Cardiac muscle cell (in vitro differentiated cells and primary cell): ENCODE data around the gene AGBL5. TPM values are rescaled to one million over a fixed set of nuclear protein-coding genes. Genes with fewer than 3 reads are reported as not detected.

Experiments used
- DNase-seq, 2 donors: peaks; one replicate each; pipeline versions ENCODE4 v3.0.0 to v3.0.0-alpha.2; 2010 to 2017; ENCODE audit warnings: low read depth in 1 of 2, low spot score in 1 of 2
- H3K27ac ChIP-seq: fragments of 200-600 bp; sonication (generic); 2 replicates; pipeline ENCODE4 v1.5.1; 2016
- H3K27me3 ChIP-seq: fragments of 200-600 bp; sonication (generic); 2 replicates; pipeline ENCODE4 v1.6.0; 2016; ENCODE audit warnings: control low read depth
- H3K36me3 ChIP-seq: fragments of 200-600 bp; sonication (generic); 2 replicates; pipeline ENCODE4 v1.5.1; 2016; ENCODE audit warnings: control low read depth
- H3K4me1 ChIP-seq: fragments of 200-600 bp; sonication (generic); 2 replicates; pipeline ENCODE4 v1.8.1; 2017; ENCODE audit warnings: low read depth, mild to moderate bottlenecking, mixed run types
- H3K4me3 ChIP-seq: fragments of 200-600 bp; sonication (generic); 2 replicates; pipeline ENCODE4 v1.5.1; 2016; ENCODE audit warnings: mild to moderate bottlenecking
- H3K9me3 ChIP-seq: fragments of 200-600 bp; sonication (generic); 2 replicates; pipeline ENCODE4 v1.5.1; 2017; ENCODE audit warnings: low read depth, mild to moderate bottlenecking, control low read depth
- CTCF ChIP-seq: IDR thresholded peaks from 2 replicates; pipeline ENCODE4 v1.5.1; 2012; ENCODE audit warnings: low read depth, mild to moderate bottlenecking, low read length
- polyA plus RNA-seq: library from polyadenylated mRNA; unstranded; fragments of >200 nt; fragmentation: Nextera tagmentation; extraction: Ambion mirVana; gene quantifications from 2 replicates; pipeline ENCODE4 v1.2.1, GENCODE V29; 2016
- total RNA-seq: library from RNA; depleted of rRNA; stranded (reverse); fragments of >200 nt; gene quantifications from 2 replicates; pipeline ENCODE4 v1.2.3, GENCODE V29; 2016

Gene AGBL5
- total and polyA plus RNA-seq, 2 experiments from 2014 or later: 52.0 to 67.0 TPM

- H3K4me3 ChIP-seq: no peak overlapping the region
- peaks cover 11% of the 10 kb centered on the region for H3K4me1 ChIP-seq
- TF ChIP-seq CTCF: no peak
- no peaks in the 10 kb centered on the region for H3K27me3 ChIP-seq
- DNase-seq: no peak
- no peaks in the 10 kb centered on the region for H3K36me3 ChIP-seq
- no peaks in the 10 kb centered on the region for H3K9me3 ChIP-seq
- no peak overlapping the region for H3K27ac ChIP-seq
Measured at GRCh38 chr2:27091746-27092695, 40.6 kb downstream of the AGBL5 start.

- DNase-seq: no peak
- Histone ChIP-seq H3K36me3 (no peaks in the 10 kb centered on the region), H3K4me3 (no peak overlapping the region), H3K9me3 (no peaks in the 10 kb centered on the region), H3K4me1 (peaks cover 4% of the 10 kb centered on the region), H3K27ac (no peak overlapping the region), H3K27me3 (no peaks in the 10 kb centered on the region)
- no peak for TF ChIP-seq CTCF
Measured at GRCh38 chr2:27092696-27093429, 41.4 kb downstream of the AGBL5 start.

GRCh38 chr2:27093430-27094352 lies 42.2 kb downstream of the AGBL5 start:
- H3K36me3 ChIP-seq: no peaks in the 10 kb centered on the region
- no peaks in the 10 kb centered on the region for H3K9me3 ChIP-seq
- no peak overlapping the region for H3K4me3 ChIP-seq
- TF ChIP-seq CTCF: no peak
- H3K27ac ChIP-seq: no peak overlapping the region
- no peak for DNase-seq
- H3K4me1 ChIP-seq: no peaks in the 10 kb centered on the region
- H3K27me3 ChIP-seq: no peaks in the 10 kb centered on the region

- DNase-seq: no peak
- H3K27me3 ChIP-seq: no peaks in the 10 kb centered on the region
- TF ChIP-seq CTCF: no peak
Measured at GRCh38 chr2:27094353-27094984, 43.0 kb downstream of the AGBL5 start.

GRCh38 chr2:27095427-27095744 lies 43.9 kb downstream of the AGBL5 start:
- no peaks in the 10 kb centered on the region for H3K4me1 ChIP-seq
- no peak overlapping the region for H3K27ac ChIP-seq
- H3K9me3 ChIP-seq: no peaks in the 10 kb centered on the region
- no peaks in the 10 kb centered on the region for H3K36me3 ChIP-seq
- no peak overlapping the region for H3K4me3 ChIP-seq
- TF ChIP-seq CTCF: no peak
- DNase-seq: no peak
- H3K27me3 ChIP-seq: no peaks in the 10 kb centered on the region

More at GRCh38 chr2:27094353-27094984, 43.0 kb downstream of the AGBL5 start:
- no peaks in the 10 kb centered on the region for H3K4me1 ChIP-seq
- H3K4me3 ChIP-seq: no peak overlapping the region
- no peak overlapping the region for H3K27ac ChIP-seq
- H3K36me3 ChIP-seq: no peaks in the 10 kb centered on the region
- H3K9me3 ChIP-seq: no peaks in the 10 kb centered on the region
